PC-9 (cell line): ENCODE data around the gene E2F7. TPM values are rescaled to one million over a fixed set of nuclear protein-coding genes. Genes with fewer than 3 reads are reported as not detected.
"Not testable (repeated sequence)": the region's sequence is repeated elsewhere in the genome, so short reads cannot be mapped to it uniquely, and the experiment has no call there.

Experiments
- BruUV-seq: library from RNA; stranded (reverse); fragments of 400-500 nt; replicated peaks from 2 replicates; lab custom pipeline; 2021; lab: Mats Ljungman, UMichigan
- CTCF ChIA-PET: fragments of 300-600 bp; sonication (Branson Sonifier 250); formaldehyde crosslinking; loops from one replicate; lab custom pipeline; 2022; ENCODE audit warnings: antibody characterized with exemption; lab: Charles Lee
- POLR2A ChIA-PET: fragments of 300-600 bp; sonication (Branson Sonifier 250); formaldehyde crosslinking; loops from one replicate; lab custom pipeline; 2022; ENCODE audit warnings: antibody characterized with exemption; ENCODE audit not compliant: unreplicated experiment; lab: Charles Lee
- DNase-seq, 2 experiments: peaks; one replicate each; pipeline versions ENCODE4 v3.0.0 to v3.0.0-alpha.2; 2015 to 2022; ENCODE audit warnings: mixed read lengths in 1 of 2
- H2AFZ ChIP-seq: fragments of 200-600 bp; sonication (generic); 2 replicates; pipeline ENCODE4 v1.8.1; 2017; ENCODE audit warnings: antibody characterized with exemption
- H3F3A ChIP-seq: fragments of 200-600 bp; sonication (generic); 2 replicates; pipeline ENCODE4 v1.8.1; 2017; ENCODE audit warnings: antibody characterized with exemption, mild to moderate bottlenecking, low read depth; ENCODE audit not compliant: insufficient read depth
- H3K27ac ChIP-seq: fragments of 200-600 bp; sonication (generic); 2 replicates; pipeline ENCODE4 v1.6.1; 2016; ENCODE audit warnings: mixed run types
- H3K27me3 ChIP-seq: fragments of 200-600 bp; sonication (generic); 2 replicates; pipeline ENCODE4 v1.6.1; 2016; ENCODE audit warnings: low read depth, mixed run types; ENCODE audit not compliant: insufficient read depth
- H3K36me3 ChIP-seq: fragments of 200-600 bp; sonication (generic); 2 replicates; pipeline ENCODE4 v1.6.1; 2016; ENCODE audit warnings: low read depth, mixed run types
- H3K4me1 ChIP-seq: fragments of 200-600 bp; sonication (generic); replicated peaks from 2 replicates; pipeline ENCODE4 v1.6.1; 2016; ENCODE audit warnings: mixed run types; ENCODE audit not compliant: insufficient read depth
- H3K4me2 ChIP-seq: fragments of 200-600 bp; sonication (generic); 2 replicates; pipeline ENCODE4 v1.6.1; 2017; ENCODE audit warnings: mixed run types
- H3K4me3 ChIP-seq: fragments of 200-600 bp; sonication (generic); 2 replicates; pipeline ENCODE4 v1.6.1; 2016; ENCODE audit warnings: mixed run types
- H3K79me2 ChIP-seq: fragments of 200-600 bp; sonication (generic); 2 replicates; pipeline ENCODE4 v1.6.1; 2017; ENCODE audit warnings: low read depth, mixed run types
- H3K9me2 ChIP-seq: fragments of 200-600 bp; sonication (generic); 2 replicates; pipeline ENCODE4 v1.8.1; 2017; ENCODE audit warnings: mild to moderate bottlenecking; ENCODE audit not compliant: insufficient read depth
- H3K9me3 ChIP-seq: fragments of 200-600 bp; sonication (generic); 2 replicates; pipeline ENCODE4 v1.8.1; 2016; ENCODE audit warnings: low read depth; ENCODE audit not compliant: insufficient read depth
- H4K20me1 ChIP-seq: fragments of 200-600 bp; sonication (generic); 2 replicates; pipeline ENCODE4 v1.8.1; 2017; ENCODE audit not compliant: insufficient read depth
- EZH2 ChIP-seq: fragments of 200-600 bp; sonication (generic); IDR thresholded peaks from 2 replicates; pipeline ENCODE4 v1.8.0; 2017; ENCODE audit warnings: antibody characterized with exemption, low read depth
- intact Hi-C: fragments of 100-400 bp; cut with micrococcal nuclease; formaldehyde crosslinking; loops from one replicate; pipeline ENCODE4 v1.10.0; 2022; ENCODE audit not compliant: unreplicated experiment
- total RNA-seq: library from RNA; stranded (reverse); gene quantifications from 2 replicates; pipeline ENCODE4 v1.2.3, GENCODE V29; 2021
- TF ChIP-seq, protein P1 (sequence below): fragments of 200-600 bp; sonication (generic); conservative IDR thresholded peaks from 2 replicates; pipeline ENCODE4 v1.6.1; 2017; ENCODE audit warnings: mixed run types, antibody characterized with exemption, mild to moderate bottlenecking, moderate library complexity

E2F7 gene
- total RNA-seq, 1 experiment from 2014 or later = 14.6 TPM

DNA sequence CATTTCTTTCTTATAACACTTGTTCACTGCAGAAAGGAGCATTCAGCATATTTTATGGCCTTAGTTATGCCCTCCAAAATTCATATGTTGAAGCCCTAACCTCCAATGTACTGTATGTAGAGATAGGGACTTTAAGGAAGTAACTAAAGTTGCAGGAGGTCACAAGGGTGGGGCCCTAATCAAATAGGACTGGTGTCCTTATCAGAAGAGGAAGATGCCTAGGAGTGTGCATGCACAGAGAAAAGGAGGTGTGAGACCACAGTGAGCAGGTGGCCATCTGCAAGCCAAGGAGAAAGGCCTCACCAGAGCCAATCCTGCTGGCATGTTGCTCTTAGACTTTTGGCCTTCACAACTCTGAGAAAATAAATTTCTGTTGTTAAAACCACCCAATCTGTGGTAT is 12.9 kb upstream of the E2F7 start:
- H3K9me2 ChIP-seq = no peaks in the 10 kb centered on the region
- ChIA-PET CTCF (no interaction called here), POLR2A (no interaction called here)
- no peak for DNase-seq
- H4K20me1 ChIP-seq = no peaks in the 10 kb centered on the region
- H3F3A ChIP-seq = no peaks in the 10 kb centered on the region
- no peaks in the 10 kb centered on the region for H3K9me3 ChIP-seq
- H3K4me2 ChIP-seq = no peak overlapping the region
- H3K4me3 ChIP-seq = no peak overlapping the region
- H3K79me2 ChIP-seq = no peaks in the 10 kb centered on the region
- H3K36me3 ChIP-seq = no peaks in the 10 kb centered on the region
- TF ChIP-seq EZH2 = no peak
- TF ChIP-seq, protein P1, sequence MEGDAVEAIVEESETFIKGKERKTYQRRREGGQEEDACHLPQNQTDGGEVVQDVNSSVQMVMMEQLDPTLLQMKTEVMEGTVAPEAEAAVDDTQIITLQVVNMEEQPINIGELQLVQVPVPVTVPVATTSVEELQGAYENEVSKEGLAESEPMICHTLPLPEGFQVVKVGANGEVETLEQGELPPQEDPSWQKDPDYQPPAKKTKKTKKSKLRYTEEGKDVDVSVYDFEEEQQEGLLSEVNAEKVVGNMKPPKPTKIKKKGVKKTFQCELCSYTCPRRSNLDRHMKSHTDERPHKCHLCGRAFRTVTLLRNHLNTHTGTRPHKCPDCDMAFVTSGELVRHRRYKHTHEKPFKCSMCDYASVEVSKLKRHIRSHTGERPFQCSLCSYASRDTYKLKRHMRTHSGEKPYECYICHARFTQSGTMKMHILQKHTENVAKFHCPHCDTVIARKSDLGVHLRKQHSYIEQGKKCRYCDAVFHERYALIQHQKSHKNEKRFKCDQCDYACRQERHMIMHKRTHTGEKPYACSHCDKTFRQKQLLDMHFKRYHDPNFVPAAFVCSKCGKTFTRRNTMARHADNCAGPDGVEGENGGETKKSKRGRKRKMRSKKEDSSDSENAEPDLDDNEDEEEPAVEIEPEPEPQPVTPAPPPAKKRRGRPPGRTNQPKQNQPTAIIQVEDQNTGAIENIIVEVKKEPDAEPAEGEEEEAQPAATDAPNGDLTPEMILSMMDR = no peak
- H3K27ac ChIP-seq = no peak overlapping the region
- no peaks in the 10 kb centered on the region for H3K27me3 ChIP-seq
- H2AFZ ChIP-seq = no peak overlapping the region
- no TSS peak for BruUV-seq
- intact Hi-C loops = no loop called here
- H3K4me1 ChIP-seq = no peaks in the 10 kb centered on the region

DNA sequence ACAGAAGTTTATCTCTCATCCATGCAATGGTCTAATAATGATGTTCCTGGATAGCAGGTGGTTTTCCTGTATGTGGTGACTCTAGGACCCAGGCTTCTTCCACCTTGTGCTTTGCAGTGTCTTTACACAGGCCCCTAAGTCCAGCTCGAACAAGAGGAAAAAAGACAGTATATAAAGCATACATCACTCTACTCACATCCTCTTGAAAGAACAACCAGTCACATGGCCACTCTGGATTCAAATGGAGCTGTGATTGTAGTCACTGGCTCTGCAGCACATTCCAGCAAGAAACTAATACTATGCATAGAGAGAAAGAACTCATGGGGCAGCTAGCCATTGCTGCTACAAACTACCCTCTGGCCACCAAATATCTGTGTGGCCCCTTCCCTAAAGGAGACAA is 11.5 kb upstream of the E2F7 start:
- ChIA-PET POLR2A (no interaction called here), CTCF (no interaction called here)
- H4K20me1 ChIP-seq = no peaks in the 10 kb centered on the region
- intact Hi-C loops = no loop called here
- no peaks in the 10 kb centered on the region for H3K9me3 ChIP-seq
- no peaks in the 10 kb centered on the region for H3K27me3 ChIP-seq
- H3K4me2 ChIP-seq = no peak overlapping the region
- TF ChIP-seq, protein P1 = no peak
- no peak for TF ChIP-seq EZH2
- no peak overlapping the region for H3K27ac ChIP-seq
- H2AFZ ChIP-seq = no peak overlapping the region
- DNase-seq = no peak
- no peak overlapping the region for H3K4me3 ChIP-seq
- no TSS peak for BruUV-seq
- H3F3A ChIP-seq = no peaks in the 10 kb centered on the region
- no peaks in the 10 kb centered on the region for H3K4me1 ChIP-seq
- no peaks in the 10 kb centered on the region for H3K79me2 ChIP-seq
- H3K9me2 ChIP-seq = no peaks in the 10 kb centered on the region
- H3K36me3 ChIP-seq = no peaks in the 10 kb centered on the region

DNA sequence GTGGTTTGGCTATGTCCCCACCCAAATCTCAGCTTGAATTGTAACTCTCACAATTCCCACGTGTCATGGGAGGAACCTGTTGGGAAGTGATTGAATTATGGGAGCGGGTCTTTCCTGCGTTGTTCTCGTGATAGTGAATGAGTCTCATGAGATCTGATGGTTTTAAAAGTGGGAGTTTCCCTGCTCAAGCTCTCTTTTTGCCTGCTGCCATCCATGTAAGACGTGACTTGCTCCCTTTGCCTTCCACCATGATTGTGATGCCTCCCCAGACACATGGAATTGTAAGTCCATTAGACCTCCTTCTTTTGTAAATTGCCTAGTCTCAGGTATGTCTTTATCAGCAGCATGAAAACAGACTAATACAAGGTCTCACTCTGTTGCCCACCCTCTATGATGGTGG is 8.5 kb upstream of the E2F7 start:
- POLR2A ChIA-PET, H3K79me2 ChIP-seq, H2AFZ ChIP-seq, H3K9me3 ChIP-seq, CTCF ChIA-PET, DNase-seq, H3K4me2 ChIP-seq, H3K27ac ChIP-seq, H3K4me1 ChIP-seq, H3K27me3 ChIP-seq, H3K4me3 ChIP-seq, H4K20me1 ChIP-seq, intact Hi-C loops, H3K36me3 ChIP-seq, H3F3A ChIP-seq, H3K9me2 ChIP-seq, BruUV-seq: not testable (repeated sequence)

DNA sequence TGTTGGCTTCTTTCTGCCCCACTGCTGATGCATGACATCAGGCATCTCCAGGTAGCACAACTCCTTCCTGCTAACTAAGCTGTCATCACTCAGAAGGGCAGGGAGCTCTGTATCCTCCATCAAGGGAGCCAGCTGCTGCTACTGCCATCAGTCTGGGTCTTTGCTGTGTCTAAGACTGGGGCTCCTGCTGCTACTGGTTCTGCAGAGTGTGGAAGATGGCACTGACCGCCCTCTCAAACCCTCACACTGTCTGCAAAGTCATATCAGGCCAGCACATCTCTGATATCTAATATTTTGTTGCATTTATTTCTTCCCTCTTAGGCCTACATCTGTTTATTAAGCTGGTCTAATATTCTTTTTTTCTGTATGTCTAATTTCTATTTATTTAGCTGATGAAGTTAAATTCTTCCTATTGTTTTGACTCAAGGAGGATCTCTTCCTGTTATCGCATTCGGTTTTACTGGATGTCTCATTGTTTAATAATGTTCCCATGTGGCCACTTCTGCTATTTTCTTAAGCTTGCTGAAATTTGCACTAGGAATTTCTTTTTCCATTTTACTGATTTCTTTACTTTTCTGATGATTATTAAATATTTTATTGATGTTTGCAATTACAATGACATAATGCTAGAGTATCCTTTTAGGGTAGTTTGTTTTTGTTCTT is 7.6 kb upstream of the E2F7 start:
- BruUV-seq = no TSS peak
- Histone ChIP-seq H3K9me2 (no peaks in the 10 kb centered on the region), H3K27ac (no peak overlapping the region), H3K9me3 (no peaks in the 10 kb centered on the region), H3K27me3 (no peaks in the 10 kb centered on the region), H3K36me3 (no peaks in the 10 kb centered on the region), H3K4me2 (no peak overlapping the region), H3K4me3 (no peak overlapping the region), H4K20me1 (no peaks in the 10 kb centered on the region), H3F3A (no peaks in the 10 kb centered on the region), H3K4me1 (no peaks in the 10 kb centered on the region), H2AFZ (no peak overlapping the region), H3K79me2 (no peaks in the 10 kb centered on the region)
- intact Hi-C loops = no loop called here
- ChIA-PET CTCF (no interaction called here), POLR2A (no interaction called here)
- TF ChIP-seq, protein P1 = no peak
- TF ChIP-seq EZH2 = no peak
- DNase-seq = no peak
